Measurements from ENCODE around the gene VPREB3.

VPREB3 gene

DNA sequence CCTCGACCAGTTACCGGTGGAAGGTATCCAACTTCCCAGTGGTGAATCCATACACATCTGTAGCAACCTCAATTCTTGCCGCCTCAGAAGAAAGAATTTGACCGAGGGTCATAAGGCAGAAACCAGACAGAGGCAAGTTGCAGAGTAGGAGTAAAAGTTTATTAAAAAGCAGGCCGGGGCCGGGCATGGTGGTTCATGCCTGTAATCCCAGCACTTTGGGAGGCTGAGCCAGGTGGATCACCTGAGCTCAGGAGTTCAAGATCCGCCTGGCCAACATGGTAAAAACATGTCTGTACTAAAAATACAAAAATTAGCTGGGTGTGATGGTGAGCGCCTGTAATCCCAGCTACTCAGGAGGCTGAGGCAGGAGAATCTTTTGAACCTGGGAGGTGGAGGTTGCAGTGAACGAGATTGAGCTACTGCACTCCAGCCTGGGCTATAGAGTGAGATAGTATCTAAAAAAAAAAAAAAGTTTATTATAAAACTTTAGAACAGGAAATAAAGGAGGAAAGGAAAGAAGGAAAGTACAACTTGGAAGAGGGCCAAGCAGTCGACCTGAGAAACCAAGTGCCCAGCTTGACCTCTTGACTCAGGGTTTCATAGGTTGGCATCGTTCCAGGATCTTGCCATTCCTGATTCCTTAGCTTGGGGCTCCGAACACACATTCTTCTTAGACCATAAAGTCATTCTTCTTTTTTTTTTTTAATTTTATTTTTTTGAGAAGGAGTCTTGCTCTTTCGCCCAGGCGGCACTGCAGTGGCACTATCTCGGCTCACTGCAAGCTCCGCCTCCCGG, 35.7 kb downstream of the VPREB3 start:
- H3K36me3 ChIP-seq = peaks cover 17% of the 10 kb centered on the region
- peaks cover 18 to 21% of the 10 kb centered on the region in 2 experiments for H3K4me1 ChIP-seq (ENCODE audit: control insufficient read depth in 1 of 2, insufficient read depth in 1 of 2, low read depth in 1 of 2, low read length in 1 of 2)
- H3K27ac ChIP-seq = no peak overlapping the region
- H3K4me3 ChIP-seq (ENCODE audit: low read depth in 1 of 2, low read length in 1 of 2) = no peak overlapping the region
- TF ChIP-seq, protein P1, sequence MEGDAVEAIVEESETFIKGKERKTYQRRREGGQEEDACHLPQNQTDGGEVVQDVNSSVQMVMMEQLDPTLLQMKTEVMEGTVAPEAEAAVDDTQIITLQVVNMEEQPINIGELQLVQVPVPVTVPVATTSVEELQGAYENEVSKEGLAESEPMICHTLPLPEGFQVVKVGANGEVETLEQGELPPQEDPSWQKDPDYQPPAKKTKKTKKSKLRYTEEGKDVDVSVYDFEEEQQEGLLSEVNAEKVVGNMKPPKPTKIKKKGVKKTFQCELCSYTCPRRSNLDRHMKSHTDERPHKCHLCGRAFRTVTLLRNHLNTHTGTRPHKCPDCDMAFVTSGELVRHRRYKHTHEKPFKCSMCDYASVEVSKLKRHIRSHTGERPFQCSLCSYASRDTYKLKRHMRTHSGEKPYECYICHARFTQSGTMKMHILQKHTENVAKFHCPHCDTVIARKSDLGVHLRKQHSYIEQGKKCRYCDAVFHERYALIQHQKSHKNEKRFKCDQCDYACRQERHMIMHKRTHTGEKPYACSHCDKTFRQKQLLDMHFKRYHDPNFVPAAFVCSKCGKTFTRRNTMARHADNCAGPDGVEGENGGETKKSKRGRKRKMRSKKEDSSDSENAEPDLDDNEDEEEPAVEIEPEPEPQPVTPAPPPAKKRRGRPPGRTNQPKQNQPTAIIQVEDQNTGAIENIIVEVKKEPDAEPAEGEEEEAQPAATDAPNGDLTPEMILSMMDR (IDR thresholded peaks at IDR 0.05) = no peak
- no peaks in the 10 kb centered on the region for H3K27me3 ChIP-seq
- no peaks in the 10 kb centered on the region for H3K9me3 ChIP-seq

GRCh38 chr22:23716811-23717801, 37.1 kb downstream of the VPREB3 start:
- TF ChIP-seq, protein P1 (IDR thresholded peaks at IDR 0.05) = peak; percentile 24
- peak overlapping the region; percentile 92 for H3K27ac ChIP-seq
- peak overlapping the region; percentile 95 to 98 for H3K4me3 ChIP-seq (ENCODE audit: low read depth in 1 of 2, low read length in 1 of 2)
- peaks cover 18 to 21% of the 10 kb centered on the region in 2 experiments for H3K4me1 ChIP-seq (ENCODE audit: control insufficient read depth in 1 of 2, insufficient read depth in 1 of 2, low read depth in 1 of 2, low read length in 1 of 2)
- H3K9me3 ChIP-seq = no peaks in the 10 kb centered on the region
- H3K27me3 ChIP-seq = no peaks in the 10 kb centered on the region
- peaks cover 32% of the 10 kb centered on the region for H3K36me3 ChIP-seq

DNA sequence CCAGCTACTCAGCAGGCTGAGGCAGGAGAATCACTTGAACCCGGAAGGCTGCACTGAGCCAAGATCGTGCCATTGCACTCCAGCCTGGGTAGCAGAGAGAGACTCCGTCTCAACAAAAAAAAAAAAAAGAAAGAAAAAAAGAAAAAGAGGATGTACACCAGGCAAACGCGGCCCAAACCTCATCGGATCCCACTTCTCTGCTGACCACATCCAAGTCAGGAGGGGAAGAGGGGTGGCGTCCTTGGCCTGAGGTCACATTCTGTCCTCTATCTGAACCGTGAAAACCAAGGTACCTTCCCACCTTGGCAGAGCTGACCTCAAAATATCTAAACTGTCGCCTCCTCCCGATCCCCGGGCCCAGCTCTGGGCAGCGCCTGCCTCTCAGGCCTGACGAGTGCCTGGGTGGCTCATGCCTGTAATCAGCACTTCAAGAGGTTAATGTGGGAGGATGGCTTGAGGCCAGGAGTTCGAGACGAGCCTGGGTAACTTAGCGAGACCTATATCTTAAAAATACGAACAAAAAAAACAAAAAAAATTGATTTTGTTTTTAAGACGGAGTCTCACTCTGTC, 38.3 kb downstream of the VPREB3 start:
- no peaks in the 10 kb centered on the region for H3K9me3 ChIP-seq
- H3K27me3 ChIP-seq = no peaks in the 10 kb centered on the region
- H3K4me3 ChIP-seq (ENCODE audit: low read depth in 1 of 2, low read length in 1 of 2) = peak overlapping the region; percentile 95 to 98
- H3K36me3 ChIP-seq = peaks cover 44% of the 10 kb centered on the region
- peak overlapping the region; percentile 92 for H3K27ac ChIP-seq
- TF ChIP-seq, protein P1 (IDR thresholded peaks at IDR 0.05) = no peak
- peaks cover 18 to 21% of the 10 kb centered on the region in 2 experiments for H3K4me1 ChIP-seq (ENCODE audit: control insufficient read depth in 1 of 2, insufficient read depth in 1 of 2, low read depth in 1 of 2, low read length in 1 of 2)

DNA sequence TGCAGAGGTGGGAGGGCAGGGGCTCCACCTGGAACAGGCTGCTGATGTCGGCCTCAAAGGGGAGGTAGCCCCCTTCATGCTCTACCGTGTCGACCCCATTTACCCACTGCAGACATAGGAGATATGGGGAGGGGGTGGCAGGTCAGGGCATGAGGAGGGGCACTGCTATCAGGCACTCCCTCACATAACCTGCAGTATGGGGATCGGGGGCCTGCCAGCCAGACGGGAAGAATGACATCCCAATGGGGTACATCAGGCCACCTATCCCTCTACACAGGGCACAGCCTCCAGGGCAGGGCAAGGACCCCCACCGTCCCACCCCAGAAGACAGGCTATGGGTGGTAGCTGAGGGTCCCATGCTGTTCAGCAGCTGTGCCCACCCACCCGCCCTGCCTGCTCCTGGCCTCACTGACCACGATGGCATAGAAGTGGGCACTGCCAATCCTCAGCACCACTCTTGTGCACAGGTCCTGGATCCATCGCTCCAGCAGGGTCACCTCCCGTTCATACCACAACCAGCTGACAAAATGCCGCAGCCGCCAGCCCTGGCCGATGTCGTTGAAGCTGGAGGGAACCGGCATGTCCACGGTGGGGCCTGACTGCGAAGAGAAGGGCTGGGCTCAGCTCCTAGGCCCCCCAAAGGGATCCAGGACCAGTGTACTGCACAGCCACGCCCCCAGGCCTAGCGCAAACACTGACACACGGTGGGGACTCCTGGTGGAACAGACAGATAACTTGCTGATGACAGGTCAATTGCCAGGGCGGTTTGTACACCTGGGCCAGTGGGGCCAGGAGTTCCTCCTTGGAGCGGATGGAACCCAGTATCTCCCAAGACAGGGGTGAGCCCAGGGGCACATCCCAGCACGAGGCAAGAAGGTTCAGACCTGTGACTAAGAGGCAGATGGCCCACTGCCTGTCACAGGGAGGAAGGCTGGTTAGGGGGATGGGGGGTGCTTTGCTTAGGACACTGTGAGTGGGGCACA, 39.3 kb downstream of the VPREB3 start:
- Histone ChIP-seq H3K27me3 (no peaks in the 10 kb centered on the region), H3K9me3 (no peaks in the 10 kb centered on the region), H3K27ac (peak overlapping the region; percentile 92), H3K36me3 (peaks cover 54% of the 10 kb centered on the region), H3K4me1 (ENCODE audit: control insufficient read depth in 1 of 2, insufficient read depth in 1 of 2, low read depth in 1 of 2, low read length in 1 of 2) (peaks cover 18 to 21% of the 10 kb centered on the region in 2 experiments), H3K4me3 (ENCODE audit: low read depth in 1 of 2, low read length in 1 of 2) (peak overlapping the region; percentile 95 to 98)
- TF ChIP-seq, protein P1 (IDR thresholded peaks at IDR 0.05) = no peak

Data from neutrophil (primary cell).